ENCODE measurements around the gene GLRX3.

GRCh38 chr10:130185591-130185990, 49.4 kb downstream of the GLRX3 start:
- no peak for TF ChIP-seq POLR2A (IDR thresholded peaks at IDR 0.05; ENCODE audit: low read depth, low read length)
- TF ChIP-seq POLR2AphosphoS5 (IDR thresholded peaks at IDR 0.05; ENCODE audit: insufficient read depth, low read depth, low read length) = no peak

All from endothelial cell of umbilical vein (primary cell).